ENCODE measurements around the gene SGCB.
A peak's percentile ranks its signal among the peaks of the same experiment; 100 is the strongest.

SGCB gene

GRCh38 chr4:52051213-52051614 is 13.1 kb upstream of the SGCB start, which contains the start of gene SPATA18:
Gene SPATA18 (plus strand): TSS chr4:52051304. CDS start chr4:52051705, 401 bp downstream.
- H3K36me3 Mint-ChIP-seq (ENCODE audit: insufficient read depth), result no peaks in the 10 kb centered on the region
- H3K4me1 Mint-ChIP-seq (ENCODE audit: low read depth in 2 of 2), result peaks cover 7 to 8% of the 10 kb centered on the region in 2 donors
- ATAC-seq (replicated peaks), result peak; percentile 63
- no peak within 1 kb of the TSS for H3K27ac Mint-ChIP-seq
- no peaks in the 10 kb centered on the region for H3K9me3 Mint-ChIP-seq
- no peak for DNase-seq
- peak within 1 kb of the TSS; percentile 63 to 68 for H3K4me3 Mint-ChIP-seq
- peaks cover 66 to 70% of the 10 kb centered on the region in 2 donors for H3K27me3 Mint-ChIP-seq

- Mint-ChIP-seq H3K4me3 (no peak overlapping the region), H3K36me3 (ENCODE audit: insufficient read depth) (no peaks in the 10 kb centered on the region), H3K27ac (no peak overlapping the region), H3K27me3 (peaks cover 54 to 66% of the 10 kb centered on the region in 2 donors), H3K4me1 (ENCODE audit: low read depth in 2 of 2) (peaks cover 7 to 8% of the 10 kb centered on the region in 2 donors), H3K9me3 (no peaks in the 10 kb centered on the region)
- ATAC-seq (replicated peaks), result no peak
- no peak for DNase-seq
Measured at GRCh38 chr4:52049266-52049665, 11.2 kb upstream of the SGCB start.

GRCh38 chr4:52045028-52045427 is 6.9 kb upstream of the SGCB start:
- Mint-ChIP-seq H3K4me3 (no peak overlapping the region), H3K36me3 (ENCODE audit: insufficient read depth) (no peaks in the 10 kb centered on the region), H3K9me3 (no peaks in the 10 kb centered on the region), H3K4me1 (ENCODE audit: low read depth in 2 of 2) (no peaks in the 10 kb centered on the region), H3K27ac (no peak overlapping the region), H3K27me3 (peaks cover 51 to 71% of the 10 kb centered on the region in 2 donors)
- no peak for DNase-seq
- ATAC-seq (replicated peaks), result no peak

- Mint-ChIP-seq H3K9me3 (no peaks in the 10 kb centered on the region), H3K27ac (peak overlapping the region; percentile 64 to 82), H3K4me1 (ENCODE audit: low read depth in 2 of 2) (peaks cover 15 to 22% of the 10 kb centered on the region in 2 donors), H3K27me3 (peaks cover 11 to 18% of the 10 kb centered on the region in 2 donors), H3K36me3 (ENCODE audit: insufficient read depth) (no peaks in the 10 kb centered on the region), H3K4me3 (peak overlapping the region; percentile 80 to 87)
- DNase-seq, result no peak
- peak; percentile 38 for ATAC-seq (replicated peaks)
Measured at GRCh38 chr4:52037689-52038102, 403 bp downstream of the SGCB start.

- Mint-ChIP-seq H3K9me3 (no peaks in the 10 kb centered on the region), H3K4me1 (ENCODE audit: low read depth in 2 of 2) (peaks cover 15 to 22% of the 10 kb centered on the region in 2 donors), H3K36me3 (ENCODE audit: insufficient read depth) (no peaks in the 10 kb centered on the region), H3K4me3 (peak overlapping the region; percentile 80 to 87), H3K27me3 (peaks cover 7 to 11% of the 10 kb centered on the region in 2 donors), H3K27ac (peak overlapping the region; percentile 64 to 82)
- ATAC-seq (replicated peaks) (no peak), DNase-seq (no peak)
Measured at GRCh38 chr4:52036886-52037530, 1.1 kb downstream of the SGCB start.

GRCh38 chr4:52035190-52035589 is 2.9 kb downstream of the SGCB start:
- DNase-seq (no peak), ATAC-seq (replicated peaks) (no peak)
- Mint-ChIP-seq H3K9me3 (no peaks in the 10 kb centered on the region), H3K27me3 (no peaks in the 10 kb centered on the region), H3K27ac (no peak overlapping the region), H3K4me1 (ENCODE audit: low read depth in 2 of 2) (peaks cover 15 to 22% of the 10 kb centered on the region in 2 donors), H3K36me3 (ENCODE audit: insufficient read depth) (no peaks in the 10 kb centered on the region), H3K4me3 (no peak overlapping the region)

- H3K4me3 Mint-ChIP-seq, result no peak overlapping the region
- H3K27me3 Mint-ChIP-seq, result no peaks in the 10 kb centered on the region
- peaks cover 15% of the 10 kb centered on the region for H3K36me3 Mint-ChIP-seq (ENCODE audit: insufficient read depth)
- peak overlapping the region; percentile 55 to 65 for H3K27ac Mint-ChIP-seq
- H3K9me3 Mint-ChIP-seq, result no peaks in the 10 kb centered on the region
- ATAC-seq (replicated peaks), result no peak
- peaks cover 9 to 13% of the 10 kb centered on the region in 2 donors for H3K4me1 Mint-ChIP-seq (ENCODE audit: low read depth in 2 of 2)
- no peak for DNase-seq
Measured at GRCh38 chr4:52032005-52032404, 6.1 kb downstream of the SGCB start.

- no peak for DNase-seq
- Mint-ChIP-seq H3K4me1 (ENCODE audit: low read depth in 2 of 2) (no peaks in the 10 kb centered on the region), H3K9me3 (no peaks in the 10 kb centered on the region), H3K27ac (no peak overlapping the region), H3K27me3 (no peaks in the 10 kb centered on the region), H3K36me3 (ENCODE audit: insufficient read depth) (peaks cover 15% of the 10 kb centered on the region), H3K4me3 (no peak overlapping the region)
- ATAC-seq (replicated peaks), result no peak
Measured at GRCh38 chr4:52028970-52029369, 9.1 kb downstream of the SGCB start.

- DNase-seq (no peak), ATAC-seq (replicated peaks) (no peak)
- Mint-ChIP-seq H3K36me3 (ENCODE audit: insufficient read depth) (no peaks in the 10 kb centered on the region), H3K9me3 (no peaks in the 10 kb centered on the region), H3K4me1 (ENCODE audit: low read depth in 2 of 2) (no peaks in the 10 kb centered on the region), H3K27ac (peak within 1 kb of the TSS in 1 of 2 donors; percentile 45), H3K27me3 (no peaks in the 10 kb centered on the region), H3K4me3 (no peak within 1 kb of the TSS)
Measured at GRCh38 chr4:52019936-52020657, 18.0 kb downstream of the SGCB start, which contains the start of gene LRRC66. Gene LRRC66 (minus strand): TSS chr4:52020363. CDS start chr4:52017613, 2,750 bp downstream.

GRCh38 chr4:52017814-52018213 is 20.3 kb downstream of the SGCB start:
- no peaks in the 10 kb centered on the region for H3K36me3 Mint-ChIP-seq (ENCODE audit: insufficient read depth)
- no peak overlapping the region for H3K27ac Mint-ChIP-seq
- DNase-seq (no peak), ATAC-seq (replicated peaks) (no peak)
- H3K4me3 Mint-ChIP-seq, result no peak overlapping the region
- no peaks in the 10 kb centered on the region for H3K4me1 Mint-ChIP-seq (ENCODE audit: low read depth in 2 of 2)
- H3K9me3 Mint-ChIP-seq, result no peaks in the 10 kb centered on the region
- H3K27me3 Mint-ChIP-seq, result no peaks in the 10 kb centered on the region

- Mint-ChIP-seq H3K27ac (no peak overlapping the region), H3K4me1 (ENCODE audit: low read depth in 2 of 2) (no peaks in the 10 kb centered on the region), H3K27me3 (no peaks in the 10 kb centered on the region), H3K36me3 (ENCODE audit: insufficient read depth) (no peaks in the 10 kb centered on the region), H3K9me3 (no peaks in the 10 kb centered on the region), H3K4me3 (no peak overlapping the region)
- DNase-seq, result no peak
- ATAC-seq (replicated peaks), result no peak
Measured at GRCh38 chr4:52016981-52017380, 21.1 kb downstream of the SGCB start.

GRCh38 chr4:52015366-52015765 is 22.7 kb downstream of the SGCB start:
- DNase-seq (no peak), ATAC-seq (replicated peaks) (no peak)
- Mint-ChIP-seq H3K9me3 (no peaks in the 10 kb centered on the region), H3K27me3 (no peaks in the 10 kb centered on the region), H3K36me3 (ENCODE audit: insufficient read depth) (no peaks in the 10 kb centered on the region), H3K4me1 (ENCODE audit: low read depth in 2 of 2) (no peaks in the 10 kb centered on the region), H3K4me3 (no peak overlapping the region), H3K27ac (no peak overlapping the region)

- Mint-ChIP-seq H3K4me3 (no peak overlapping the region), H3K27ac (no peak overlapping the region), H3K4me1 (ENCODE audit: low read depth in 2 of 2) (no peaks in the 10 kb centered on the region), H3K27me3 (no peaks in the 10 kb centered on the region), H3K36me3 (ENCODE audit: insufficient read depth) (no peaks in the 10 kb centered on the region), H3K9me3 (no peaks in the 10 kb centered on the region)
- DNase-seq (no peak), ATAC-seq (replicated peaks) (no peak)
Measured at GRCh38 chr4:52014903-52015302, 23.2 kb downstream of the SGCB start.

GRCh38 chr4:52012651-52013050 is 25.4 kb downstream of the SGCB start:
- Mint-ChIP-seq H3K27me3 (no peaks in the 10 kb centered on the region), H3K4me1 (ENCODE audit: low read depth in 2 of 2) (no peaks in the 10 kb centered on the region), H3K4me3 (no peak overlapping the region), H3K27ac (no peak overlapping the region), H3K36me3 (ENCODE audit: insufficient read depth) (no peaks in the 10 kb centered on the region), H3K9me3 (no peaks in the 10 kb centered on the region)
- no peak for ATAC-seq (replicated peaks)
- DNase-seq, result no peak
